T-cell (primary cell): ENCODE measurements around the gene OSBPL1A. TPM values are rescaled to one million over a fixed set of nuclear protein-coding genes. Genes with fewer than 3 reads are reported as not detected.

ENCODE experiments used
- ATAC-seq, 4 experiments: fragments of 200-7000 bp in 3 of 4; fragments of 150-1000 bp in 1 of 4; cut with Tn5 transposase; replicated peaks in 1 of 4; 1 replicate in 3 of 4; 2 replicates in 1 of 4; pipeline ENCODE4 v1.10.0; 2021; ENCODE audit warnings: moderate library complexity in 3 of 4, mild to moderate bottlenecking in 2 of 4, moderate number of reproducible peaks in 1 of 4
- CTCF ChIA-PET, 2 donors: fragments of 300-600 bp; sonication (Branson Sonifier 250); formaldehyde crosslinking; loops; one replicate each; lab custom pipeline; 2022; ENCODE audit warnings: antibody characterized with exemption in 2 of 2; lab: Charles Lee
- POLR2A ChIA-PET, 2 donors: fragments of 300-600 bp; sonication (Branson Sonifier 250); formaldehyde crosslinking; loops; one replicate each; lab custom pipeline; 2022; ENCODE audit warnings: antibody characterized with exemption in 2 of 2; lab: Charles Lee
- DNase-seq, 35 experiments: peaks; one replicate each; pipeline versions ENCODE4 v3.0.0 to v3.0.0-alpha.2; 2013 to 2023
- H3K27ac ChIP-seq: one replicate; pipeline ENCODE4 v1.5.1; 2013; ENCODE audit warnings: low read length
- H3K27me3 ChIP-seq, 2 experiments: replicated peaks in 1 of 2; 1 replicate in 1 of 2; 2 replicates in 1 of 2; pipeline versions ENCODE4 v1.6.1 to v1.7.0; 2013; ENCODE audit warnings: low read length in 1 of 2, mixed read lengths in 1 of 2; ENCODE audit not compliant: control insufficient read depth in 2 of 2, insufficient read depth in 2 of 2; ENCODE audit errors: extremely low read depth in 1 of 2
- H3K36me3 ChIP-seq, 2 donors: 1 replicate in 1 of 2; 2 replicates in 1 of 2; pipeline versions ENCODE4 v1.6.1 to v1.7.0; 2013; ENCODE audit warnings: low read length in 1 of 2; ENCODE audit not compliant: control insufficient read depth in 2 of 2, insufficient read depth in 1 of 2; ENCODE audit errors: extremely low read depth in 1 of 2
- H3K4me1 ChIP-seq, 2 experiments: 1 replicate in 1 of 2; 2 replicates in 1 of 2; pipeline versions ENCODE4 v1.6.1 to v1.7.0; 2013; ENCODE audit warnings: low read length in 2 of 2, mixed read lengths in 1 of 2; ENCODE audit not compliant: insufficient read depth in 2 of 2, control insufficient read depth in 1 of 2; ENCODE audit errors: extremely low read depth in 1 of 2
- H3K4me3 ChIP-seq, 2 donors: 1 replicate in 1 of 2; 2 replicates in 1 of 2; pipeline versions ENCODE4 v1.5.1 to v1.7.0; 2013; ENCODE audit warnings: mild to moderate bottlenecking in 2 of 2, low read length in 1 of 2, moderate library complexity in 1 of 2; ENCODE audit not compliant: control insufficient read depth in 1 of 2; ENCODE audit errors: extremely low read depth in 1 of 2
- H3K9me3 ChIP-seq: 2 replicates; pipeline ENCODE4 v1.7.0; 2013
- H3K27ac Mint-ChIP-seq, 2 donors: one replicate each; pipeline ENCODE4 v1.8.0; 2020 to 2021; ENCODE audit warnings: mild to moderate bottlenecking in 2 of 2, mixed read lengths in 2 of 2
- H3K27me3 Mint-ChIP-seq, 2 donors: one replicate each; pipeline ENCODE4 v1.8.0; 2021 to 2022; ENCODE audit warnings: mixed read lengths in 2 of 2
- H3K36me3 Mint-ChIP-seq: one replicate; pipeline ENCODE4 v1.8.0; 2021; ENCODE audit warnings: mixed read lengths
- H3K4me1 Mint-ChIP-seq, 3 donors: one replicate each; pipeline ENCODE4 v1.8.0; 2020 to 2022; ENCODE audit warnings: mixed read lengths in 3 of 3, mild to moderate bottlenecking in 1 of 3
- H3K4me3 Mint-ChIP-seq, 3 donors: one replicate each; pipeline ENCODE4 v1.8.0; 2020 to 2022; ENCODE audit warnings: mild to moderate bottlenecking in 3 of 3, mixed read lengths in 3 of 3, moderate library complexity in 3 of 3
- H3K9me3 Mint-ChIP-seq, 3 donors: one replicate each; pipeline ENCODE4 v1.8.0; 2020 to 2022; ENCODE audit warnings: mixed read lengths in 3 of 3
- WGBS: methylation state at CpG from one replicate; pipeline ENCODE4 v1.1.5; 2013; ENCODE audit warnings: missing lambda C conversion rate; ENCODE audit not compliant: insufficient coverage; 5-methylcytosine and 5-hydroxymethylcytosine counted together
- total RNA-seq, 35 experiments: library from RNA in 6 of 35; stranded (reverse) in 6 of 35; fragments of 120-200 nt in 1 of 35; gene quantifications; one replicate each; pipeline versions ENCODE4 v1.2.1 to v1.2.4 and lab custom pipeline; 2013 to 2026

OSBPL1A gene
- total RNA-seq, 5 donors from 2014 or later (not counting 1 experiment from before 2014, with no cell fraction given), result 3.3 to 6.4 (median 4.0) TPM

- Mint-ChIP-seq H3K4me3 (no peak overlapping the region), H3K4me1 (no peaks in the 10 kb centered on the region), H3K9me3 (no peaks in the 10 kb centered on the region), H3K27me3 (no peaks in the 10 kb centered on the region), H3K36me3 (no peaks in the 10 kb centered on the region), H3K27ac (no peak overlapping the region)
- CTCF ChIA-PET, result no interaction called here
- ATAC-seq (no peak), DNase-seq (no peak)
- WGBS, result no CpG with 5 or more reads among the region's 5 CpGs
- no peaks in the 10 kb centered on the region for H3K36me3 ChIP-seq
- no peaks in the 10 kb centered on the region for H3K9me3 ChIP-seq
- H3K4me3 ChIP-seq, result no peak overlapping the region
- no peak overlapping the region for H3K27ac ChIP-seq
- POLR2A ChIA-PET, result no interaction called here
- no peaks in the 10 kb centered on the region for H3K4me1 ChIP-seq
- H3K27me3 ChIP-seq, result no peaks in the 10 kb centered on the region
Measured at GRCh38 chr18:24319757-24320156, 77.9 kb downstream of the OSBPL1A start.

- no peaks in the 10 kb centered on the region for H3K36me3 ChIP-seq
- H3K36me3 Mint-ChIP-seq, result no peaks in the 10 kb centered on the region
- H3K9me3 Mint-ChIP-seq, result no peaks in the 10 kb centered on the region
- H3K4me1 ChIP-seq, result no peaks in the 10 kb centered on the region
- no peaks in the 10 kb centered on the region for H3K27me3 Mint-ChIP-seq
- ChIA-PET CTCF (no interaction called here), POLR2A (no interaction called here)
- ATAC-seq (no peak), DNase-seq (no peak)
- H3K27me3 ChIP-seq, result no peaks in the 10 kb centered on the region
- no peak overlapping the region for H3K4me3 ChIP-seq
- H3K4me3 Mint-ChIP-seq, result no peak overlapping the region
- no peak overlapping the region for H3K27ac ChIP-seq
- no peaks in the 10 kb centered on the region for H3K4me1 Mint-ChIP-seq
- H3K9me3 ChIP-seq, result no peaks in the 10 kb centered on the region
- H3K27ac Mint-ChIP-seq, result no peak overlapping the region
Measured at GRCh38 chr18:24317370-24317769, 80.3 kb downstream of the OSBPL1A start.

GRCh38 chr18:24315170-24315569, 82.5 kb downstream of the OSBPL1A start:
- ATAC-seq, result no peak
- Mint-ChIP-seq H3K27me3 (no peaks in the 10 kb centered on the region), H3K4me1 (no peaks in the 10 kb centered on the region), H3K9me3 (no peaks in the 10 kb centered on the region), H3K4me3 (no peak overlapping the region), H3K27ac (no peak overlapping the region), H3K36me3 (peaks cover 8% of the 10 kb centered on the region)
- Histone ChIP-seq H3K4me1 (no peaks in the 10 kb centered on the region), H3K4me3 (no peak overlapping the region), H3K9me3 (no peaks in the 10 kb centered on the region), H3K36me3 (no peaks in the 10 kb centered on the region), H3K27ac (no peak overlapping the region), H3K27me3 (no peaks in the 10 kb centered on the region)
- DNase-seq, result no peak
- no CpG with 5 or more reads among the region's 1 CpG for WGBS
- CTCF ChIA-PET, result no interaction called here
- POLR2A ChIA-PET, result no interaction called here

DNA sequence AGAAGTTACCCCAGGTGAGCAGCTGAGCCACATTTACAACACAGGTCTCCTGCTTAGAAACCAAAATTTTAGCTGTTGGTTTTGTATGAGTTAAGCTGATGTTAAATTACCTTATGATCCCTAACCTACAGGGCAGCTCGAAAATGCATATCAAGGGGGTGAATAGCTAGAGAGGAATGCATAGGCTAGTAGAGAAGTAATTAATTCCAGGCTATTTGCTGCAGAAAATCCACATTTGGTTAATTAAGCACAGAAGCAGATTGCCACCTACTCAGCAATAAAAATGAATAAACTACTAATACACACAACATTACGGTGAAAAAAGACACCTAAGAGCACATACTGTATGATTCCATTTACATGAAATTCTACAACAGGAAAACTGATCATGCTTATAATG, 91.4 kb downstream of the OSBPL1A start:
- Histone ChIP-seq H3K4me1 (no peaks in the 10 kb centered on the region), H3K4me3 (no peak overlapping the region), H3K9me3 (no peaks in the 10 kb centered on the region), H3K27ac (no peak overlapping the region), H3K36me3 (no peaks in the 10 kb centered on the region), H3K27me3 (peaks cover 0 to 2% of the 10 kb centered on the region in 2 experiments)
- CTCF ChIA-PET, result interaction anchor here in 1 of 2 donors (0.6 kb wide), 1 partner anchor 1269 kb away, joined by 3 read pairs; no protein-coding TSS in a partner anchor
- DNase-seq, result no peak
- Mint-ChIP-seq H3K4me1 (no peaks in the 10 kb centered on the region), H3K36me3 (peaks cover 25% of the 10 kb centered on the region), H3K9me3 (peaks cover 0 to 2% (median 0%) of the 10 kb centered on the region in 3 donors), H3K27me3 (peaks cover 0 to 4% of the 10 kb centered on the region in 2 donors), H3K27ac (no peak overlapping the region), H3K4me3 (no peak overlapping the region)
- no CpG with 5 or more reads among the region's 2 CpGs for WGBS
- no peak for ATAC-seq
- POLR2A ChIA-PET, result no interaction called here

- no peak overlapping the region for H3K27ac ChIP-seq
- no peaks in the 10 kb centered on the region for H3K9me3 ChIP-seq
- POLR2A ChIA-PET, result no interaction called here
- CTCF ChIA-PET, result no interaction called here
- H3K4me3 Mint-ChIP-seq, result no peak overlapping the region
- no peaks in the 10 kb centered on the region for H3K4me1 Mint-ChIP-seq
- 80% methylated on average over 1 of the region's 3 CpGs for WGBS
- H3K36me3 Mint-ChIP-seq, result peaks cover 29% of the 10 kb centered on the region
- no peak overlapping the region for H3K4me3 ChIP-seq
- H3K9me3 Mint-ChIP-seq, result peaks cover 0 to under 1% (median 0%) of the 10 kb centered on the region in 3 donors
- no peaks in the 10 kb centered on the region for H3K27me3 ChIP-seq
- no peaks in the 10 kb centered on the region for H3K36me3 ChIP-seq
- ATAC-seq (no peak), DNase-seq (no peak)
- no peaks in the 10 kb centered on the region for H3K27me3 Mint-ChIP-seq
- H3K27ac Mint-ChIP-seq, result no peak overlapping the region
- no peaks in the 10 kb centered on the region for H3K4me1 ChIP-seq
Measured at GRCh38 chr18:24300703-24301102, 96.9 kb downstream of the OSBPL1A start.

GRCh38 chr18:24296276-24296675, 101.3 kb downstream of the OSBPL1A start:
- H3K36me3 ChIP-seq, result no peaks in the 10 kb centered on the region
- H3K36me3 Mint-ChIP-seq, result peaks cover 18% of the 10 kb centered on the region
- ChIA-PET CTCF (no interaction called here), POLR2A (no interaction called here)
- no peaks in the 10 kb centered on the region for H3K4me1 Mint-ChIP-seq
- no peaks in the 10 kb centered on the region for H3K27me3 ChIP-seq
- H3K9me3 ChIP-seq, result no peaks in the 10 kb centered on the region
- no peaks in the 10 kb centered on the region for H3K27me3 Mint-ChIP-seq
- ATAC-seq (no peak), DNase-seq (no peak)
- no peak overlapping the region for H3K4me3 ChIP-seq
- H3K4me1 ChIP-seq, result no peaks in the 10 kb centered on the region
- no peak overlapping the region for H3K27ac Mint-ChIP-seq
- H3K27ac ChIP-seq, result no peak overlapping the region
- H3K4me3 Mint-ChIP-seq, result no peak overlapping the region
- no peaks in the 10 kb centered on the region for H3K9me3 Mint-ChIP-seq
- WGBS, result no CpG with 5 or more reads among the region's 3 CpGs

DNA sequence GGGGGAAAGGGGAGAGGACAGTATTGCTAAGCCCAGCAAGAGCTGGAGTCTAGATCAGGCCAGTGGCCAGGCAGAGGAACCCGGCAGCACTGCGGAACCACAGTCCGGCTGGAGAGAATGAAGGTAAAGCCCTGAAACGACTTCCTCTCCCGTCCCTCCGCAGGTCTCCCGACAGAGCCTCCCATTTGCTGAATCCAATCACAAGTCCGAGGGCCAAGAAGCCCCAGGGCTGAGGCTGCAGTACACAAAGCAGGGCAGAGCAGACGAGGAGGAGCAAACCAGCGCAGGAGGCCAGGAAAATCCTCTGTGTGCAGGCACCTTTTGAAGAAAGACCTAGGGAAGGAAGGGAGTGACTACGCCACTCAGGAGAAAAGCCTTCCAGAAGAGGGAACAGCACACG, 104.4 kb downstream of the OSBPL1A start:
- no peak for ATAC-seq

More for the DNA sequence above, 104.4 kb downstream of the OSBPL1A start:
- CTCF ChIA-PET, result no interaction called here
- Mint-ChIP-seq H3K27me3 (no peaks in the 10 kb centered on the region), H3K36me3 (no peaks in the 10 kb centered on the region), H3K4me3 (no peak overlapping the region), H3K4me1 (no peaks in the 10 kb centered on the region), H3K27ac (no peak overlapping the region), H3K9me3 (no peaks in the 10 kb centered on the region)
- WGBS, result 93% methylated on average over 12 of the region's 12 CpGs
- Histone ChIP-seq H3K27ac (no peak overlapping the region), H3K4me3 (no peak overlapping the region), H3K36me3 (no peaks in the 10 kb centered on the region), H3K4me1 (no peaks in the 10 kb centered on the region), H3K27me3 (no peaks in the 10 kb centered on the region), H3K9me3 (no peaks in the 10 kb centered on the region)
- DNase-seq, result no peak
- POLR2A ChIA-PET, result no interaction called here
